HG03280 (cell line): ENCODE data around the gene HIP1.
"Not testable (repeated sequence)": the region's sequence is repeated elsewhere in the genome, so short reads cannot be mapped to it uniquely, and the experiment has no call there.

Experiments used
- ATAC-seq: cut with Tn5 transposase; IDR thresholded peaks from one replicate; pipeline ENCODE4 v1.9.1; 2021; ENCODE audit warnings: mild to moderate bottlenecking, moderate library complexity; ENCODE audit not compliant: unreplicated experiment

Gene HIP1

GRCh38 chr7:75717746-75718145 lies 21.0 kb downstream of the HIP1 start:
- ATAC-seq: not testable (repeated sequence)

- ATAC-seq: no peak
These were observed 21.6 kb downstream of the HIP1 start for GRCh38 chr7:75716992-75717626.

DNA sequence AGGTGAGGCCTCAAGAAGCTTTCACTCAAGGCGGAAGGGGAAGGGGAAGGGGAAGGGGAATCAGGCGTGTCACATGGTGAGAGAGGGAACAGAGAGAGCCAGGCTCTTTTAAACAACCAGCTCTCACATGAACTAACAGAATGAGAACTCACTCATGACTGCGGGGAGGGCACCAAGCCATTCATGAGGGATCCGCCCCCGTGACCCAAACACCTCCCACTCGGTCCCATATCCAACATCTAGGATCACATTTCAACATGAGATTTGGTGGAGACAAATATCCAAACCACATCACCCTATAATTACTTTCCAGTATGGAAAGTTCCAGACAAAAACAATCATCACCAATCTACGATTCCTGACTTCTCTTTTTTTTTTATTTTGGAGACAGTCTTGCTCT lies 22.9 kb downstream of the HIP1 start:
- no peak for ATAC-seq

GRCh38 chr7:75712517-75713361 lies 26.0 kb downstream of the HIP1 start:
- ATAC-seq: no peak

DNA sequence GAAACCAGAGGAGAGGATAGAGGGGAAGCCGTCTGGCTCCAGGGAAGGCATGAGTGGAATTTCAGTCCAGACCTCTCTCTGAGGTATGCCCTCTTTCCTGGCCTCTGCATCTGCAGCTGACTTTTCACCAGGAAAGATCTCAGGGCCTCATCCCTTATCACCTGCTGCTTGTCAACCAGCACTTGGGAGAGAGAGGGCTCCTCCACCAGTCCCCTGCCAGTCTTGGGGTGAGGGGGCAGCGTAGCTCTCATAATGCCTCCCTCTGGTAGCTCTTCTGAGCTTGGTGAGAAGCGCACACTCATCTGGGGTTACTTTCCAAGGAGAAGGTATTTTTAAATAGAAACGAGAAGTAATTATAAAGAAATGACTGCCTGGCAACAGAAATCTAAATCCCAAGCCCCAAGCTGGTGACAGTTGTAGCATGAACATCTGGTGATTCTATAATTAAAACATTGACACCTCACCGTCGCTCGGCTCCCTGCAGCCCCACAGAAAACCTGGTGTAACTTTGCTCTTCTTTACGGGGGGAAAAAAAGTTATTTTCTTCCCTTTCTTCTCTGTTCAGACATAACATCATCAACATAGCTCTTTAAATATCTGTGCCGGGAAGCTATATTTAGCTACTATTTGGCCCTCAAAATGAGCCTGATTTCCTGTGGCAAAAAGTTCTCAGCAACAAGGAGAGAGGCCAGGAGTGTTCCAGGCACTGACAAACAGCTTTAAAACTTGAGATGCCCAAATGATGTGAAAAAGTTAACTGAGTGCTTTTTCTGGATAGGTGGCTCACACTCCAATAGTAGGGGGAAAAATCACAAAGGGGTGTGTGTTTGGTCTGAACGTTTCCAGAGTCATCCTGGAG lies 26.9 kb downstream of the HIP1 start:
- ATAC-seq: no peak

GRCh38 chr7:75711076-75711475 lies 27.7 kb downstream of the HIP1 start:
- ATAC-seq: no peak

GRCh38 chr7:75704928-75705327 lies 33.8 kb downstream of the HIP1 start:
- no peak for ATAC-seq

GRCh38 chr7:75702515-75702914 lies 36.2 kb downstream of the HIP1 start:
- no peak for ATAC-seq

GRCh38 chr7:75699993-75700392 lies 38.7 kb downstream of the HIP1 start:
- ATAC-seq: no peak

- no peak for ATAC-seq
These were observed 40.4 kb downstream of the HIP1 start for GRCh38 chr7:75698358-75698757.

DNA sequence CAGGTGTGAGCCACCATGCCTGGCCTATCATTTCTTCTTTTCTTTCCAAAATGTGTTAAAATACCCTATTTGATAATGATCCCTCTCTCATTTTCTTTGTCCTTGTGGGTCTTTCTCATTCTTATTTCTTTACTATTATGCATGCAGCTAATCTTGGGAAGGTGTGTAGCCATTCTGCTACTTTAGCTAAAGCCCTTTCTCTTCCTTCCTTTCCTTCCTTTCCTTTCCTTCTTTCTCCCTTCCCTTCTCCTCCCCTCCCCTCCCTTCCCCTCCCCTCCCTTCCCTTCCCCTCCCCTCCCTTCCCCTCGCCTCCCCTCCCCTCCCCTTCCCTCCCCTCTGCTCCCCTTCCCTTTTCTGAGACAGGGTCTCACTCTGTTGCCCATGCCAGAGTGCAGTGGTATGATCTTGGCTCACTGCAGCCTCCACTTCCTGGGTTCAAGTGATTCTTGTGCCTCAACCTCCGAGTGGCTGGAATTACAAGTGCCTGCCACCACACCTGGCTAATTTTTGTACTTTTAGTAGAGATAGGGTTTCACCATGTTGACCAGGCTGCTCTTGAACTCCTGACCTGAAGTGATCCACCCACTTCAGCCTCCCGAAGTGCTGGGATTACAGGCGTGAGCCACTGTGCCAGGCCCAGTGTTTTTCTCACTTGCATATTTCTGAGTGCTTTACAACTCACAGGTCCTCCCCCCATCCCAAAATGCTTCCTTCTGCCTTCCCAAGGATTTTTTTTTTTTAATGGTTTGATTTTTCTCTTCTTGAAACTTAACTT lies 42.3 kb downstream of the HIP1 start:
- no peak for ATAC-seq

- no peak for ATAC-seq
These were observed 43.9 kb downstream of the HIP1 start for GRCh38 chr7:75694638-75695399.

GRCh38 chr7:75693668-75694067 lies 45.1 kb downstream of the HIP1 start:
- ATAC-seq: not testable (repeated sequence)

- no peak for ATAC-seq
These were observed 46.8 kb downstream of the HIP1 start for GRCh38 chr7:75691793-75692543.

DNA sequence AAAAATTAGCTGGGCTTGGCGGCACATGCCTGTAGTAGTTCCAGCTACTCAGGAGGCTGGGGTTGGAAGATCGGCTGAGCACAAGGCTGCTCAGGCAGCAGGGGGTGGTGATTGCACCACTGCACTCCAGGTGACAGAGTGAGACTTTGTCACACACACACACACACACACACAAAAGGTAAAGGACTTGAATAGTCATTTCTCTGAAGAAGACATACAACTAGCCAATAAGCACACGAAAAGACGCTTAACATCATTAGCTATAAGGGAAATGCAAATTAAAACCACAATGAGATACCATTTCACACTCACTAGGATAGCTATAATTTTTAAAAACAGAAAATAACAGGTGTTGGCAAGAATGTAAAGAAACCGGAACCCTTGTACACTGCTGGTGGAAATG lies 48.6 kb downstream of the HIP1 start:
- no peak for ATAC-seq

DNA sequence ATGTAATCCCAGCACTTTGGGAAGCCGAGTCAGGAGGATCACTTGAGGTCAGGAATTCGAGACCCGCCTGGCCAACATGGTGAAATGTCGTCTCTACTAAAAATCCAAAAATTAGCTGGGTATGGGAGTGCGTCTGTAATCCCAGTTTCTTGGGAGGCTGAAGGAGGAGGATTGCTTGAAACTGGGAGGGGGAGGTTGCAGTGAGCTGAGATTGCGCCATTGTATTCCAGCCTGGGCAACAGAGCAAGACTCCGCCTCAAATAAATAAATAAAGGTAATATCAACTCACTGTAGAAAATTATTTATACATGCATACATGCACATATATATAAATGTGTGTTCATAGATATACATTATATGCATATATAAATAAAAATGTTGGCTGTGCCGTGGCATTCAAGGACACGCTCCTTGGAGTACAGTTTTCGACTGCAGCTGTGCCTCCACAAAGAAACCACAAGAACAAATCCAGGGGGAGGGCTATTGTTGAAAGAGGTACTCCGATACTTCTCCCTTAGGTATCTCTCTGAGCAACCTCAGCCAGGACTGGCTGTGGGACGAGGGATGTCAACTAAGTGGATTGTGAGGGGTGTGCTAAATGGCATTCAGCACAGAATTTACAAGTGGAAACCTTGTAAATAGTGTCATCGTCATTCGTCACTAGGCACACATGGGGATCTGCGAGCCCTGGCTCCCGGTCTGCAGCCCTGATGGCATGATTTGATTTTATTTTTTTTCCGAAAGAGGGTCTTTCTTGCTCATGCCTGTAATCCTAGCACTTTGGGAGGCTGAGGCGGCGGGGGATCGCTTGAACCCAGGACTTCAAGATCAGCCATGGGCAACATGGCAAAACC lies 49.3 kb downstream of the HIP1 start:
- no peak for ATAC-seq

DNA sequence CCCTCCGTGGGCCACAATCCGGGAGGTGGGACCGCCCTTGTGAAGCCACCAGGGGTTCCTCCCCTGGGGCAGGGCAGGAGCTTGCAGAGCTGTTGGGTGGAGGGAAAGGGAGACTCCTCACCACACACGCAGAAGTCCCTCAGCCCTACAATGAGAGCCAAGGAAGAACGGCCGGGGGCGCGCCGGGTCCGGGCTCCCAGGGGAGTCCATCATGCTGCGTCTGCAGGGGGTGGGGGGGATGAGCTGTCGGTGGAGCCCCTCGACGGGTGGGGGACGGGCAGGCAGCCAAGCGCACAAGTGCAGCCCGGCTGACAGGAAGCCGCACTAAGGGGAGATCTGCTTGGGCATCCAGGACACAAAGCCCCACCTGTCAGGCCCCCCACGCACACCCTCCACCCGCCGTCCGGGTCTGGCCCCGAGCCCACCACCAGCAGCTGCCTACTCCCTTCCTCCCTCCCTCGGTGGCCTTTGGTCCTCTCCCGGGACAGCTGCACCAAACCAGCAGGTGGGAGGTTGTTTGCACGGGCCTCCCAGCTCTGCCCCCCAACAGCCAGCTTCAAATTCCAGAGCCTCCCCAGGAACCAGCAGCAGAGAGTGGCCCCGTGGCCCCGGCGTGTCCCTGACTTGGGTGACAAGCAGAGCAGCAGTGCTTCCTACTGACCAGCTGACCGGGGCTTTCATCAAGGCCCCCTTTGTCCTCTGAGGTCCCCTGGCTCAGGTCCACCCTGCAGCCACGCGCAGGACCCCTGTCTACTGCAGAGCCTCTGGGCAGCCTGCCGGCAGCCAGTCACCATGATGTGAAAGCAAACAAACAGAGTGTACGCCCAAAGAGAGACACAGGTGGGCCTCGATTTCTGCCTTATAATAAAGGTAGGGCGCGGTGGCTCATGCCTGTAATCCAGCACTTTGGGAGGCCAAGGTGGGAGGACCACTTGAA lies 50.3 kb downstream of the HIP1 start:
- ATAC-seq: no peak
